ENCODE results near the gene ZNFX1.
"Not testable (repeated sequence)": the region's sequence is repeated elsewhere in the genome, so short reads cannot be mapped to it uniquely, and the experiment has no call there.

ZNFX1 gene

GRCh38 chr20:49203746-49204145 is 74.1 kb downstream of the ZNFX1 start:
- DNase-seq: no peak

GRCh38 chr20:49203011-49203410 is 74.8 kb downstream of the ZNFX1 start:
- DNase-seq: no peak

- DNase-seq: no peak
Measured at GRCh38 chr20:49199729-49200293, 78.0 kb downstream of the ZNFX1 start.

GRCh38 chr20:49192944-49193518 is 84.8 kb downstream of the ZNFX1 start:
- not testable (repeated sequence) for DNase-seq
